HG03469 (cell line): ENCODE results near the gene CAST.
"Not testable (repeated sequence)": the region's sequence is repeated elsewhere in the genome, so short reads cannot be mapped to it uniquely, and the experiment has no call there.

Experiments used
- ATAC-seq: cut with Tn5 transposase; IDR thresholded peaks from one replicate; pipeline ENCODE4 v1.9.1; 2021; ENCODE audit warnings: mild to moderate bottlenecking, moderate library complexity, moderate number of reproducible peaks; ENCODE audit not compliant: unreplicated experiment

Gene CAST

DNA sequence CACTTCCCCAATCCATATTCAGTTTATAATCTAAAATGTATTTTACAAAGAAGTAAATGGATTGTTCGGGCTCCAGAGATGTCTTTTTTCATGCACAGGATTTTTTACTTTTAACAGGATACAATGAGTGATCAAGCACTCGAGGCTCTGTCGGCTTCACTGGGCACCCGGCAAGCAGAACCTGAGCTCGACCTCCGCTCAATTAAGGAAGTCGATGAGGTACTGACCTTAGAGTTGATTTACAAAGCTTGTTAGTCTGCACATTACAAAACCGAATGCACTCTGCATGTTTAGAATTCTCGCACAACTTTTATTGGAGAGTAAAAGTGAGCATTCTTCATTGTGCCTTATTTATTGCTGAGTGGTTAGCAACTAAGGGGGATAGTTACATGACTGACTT lies 80.4 kb downstream of the CAST start:
- ATAC-seq, result no peak

DNA sequence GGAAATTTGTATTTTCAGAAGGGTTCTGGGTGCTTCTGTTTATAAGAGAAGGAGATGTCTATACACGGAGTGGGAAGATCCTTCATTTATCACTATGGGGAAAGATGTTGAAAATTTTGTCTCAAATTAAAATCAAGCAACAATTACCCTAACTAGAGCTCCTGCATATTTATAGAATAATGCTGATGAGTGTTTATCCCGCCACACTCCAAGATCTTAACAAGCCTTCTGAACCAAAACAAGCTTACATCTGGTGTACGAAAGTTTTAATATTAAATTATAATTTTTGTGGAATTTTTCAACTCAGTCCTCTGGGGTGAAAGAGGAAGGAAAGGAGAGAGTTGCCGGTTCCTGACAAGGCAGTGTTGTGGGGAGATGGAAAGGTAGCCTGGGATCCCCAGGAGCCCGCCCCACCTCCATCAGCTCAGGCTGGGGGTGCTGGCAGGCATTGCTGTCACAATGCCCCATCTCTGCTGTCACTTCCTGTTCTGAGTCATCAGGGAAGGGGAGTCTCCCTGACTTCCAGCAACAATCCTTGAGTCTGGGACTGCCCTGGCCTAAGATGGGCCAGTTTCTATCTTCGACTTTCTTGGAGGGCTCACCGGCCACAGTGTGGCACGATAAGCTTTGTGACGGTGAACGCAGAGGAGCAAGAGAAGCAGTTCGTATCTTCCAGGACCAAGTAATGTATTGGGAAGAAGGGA lies 81.0 kb downstream of the CAST start:
- ATAC-seq, result no peak

DNA sequence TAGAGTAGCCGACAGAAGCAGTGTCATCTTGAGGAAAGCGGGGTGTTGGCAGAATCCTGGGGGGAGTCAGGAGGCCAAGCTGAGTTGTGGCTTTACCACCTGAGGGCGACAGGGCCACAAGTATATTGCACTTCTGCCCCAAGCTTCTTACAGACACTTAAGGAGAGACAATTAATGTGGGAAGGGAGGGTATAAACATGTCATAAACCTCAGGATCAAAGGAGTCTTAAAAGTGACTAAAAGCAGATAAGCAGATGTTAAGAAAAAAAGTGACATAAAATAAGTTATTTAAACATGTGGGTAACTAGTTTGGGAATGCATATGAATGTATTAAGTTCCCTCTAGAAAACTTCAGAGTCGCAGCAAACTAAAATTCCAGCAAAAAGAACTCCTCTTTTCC lies 81.6 kb downstream of the CAST start:
- ATAC-seq, result no peak

DNA sequence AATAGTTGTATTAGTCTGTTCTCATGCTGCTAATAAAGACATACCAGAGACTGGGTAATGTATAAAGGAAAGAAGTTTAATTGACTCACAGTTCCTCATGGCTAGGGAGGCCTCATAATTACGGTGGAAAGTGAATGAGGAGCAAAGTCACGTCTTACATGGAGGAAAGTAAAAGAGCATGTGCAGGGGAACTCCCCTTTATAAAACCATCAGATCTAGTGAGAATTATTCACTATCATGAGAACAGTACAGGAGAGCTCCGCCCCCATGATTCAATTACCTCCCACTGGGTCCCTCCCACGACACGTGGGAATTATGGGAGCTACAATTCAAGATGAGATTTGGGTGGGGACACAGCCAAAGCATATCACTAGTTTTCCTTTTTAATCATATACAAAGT lies 82.0 kb downstream of the CAST start:
- ATAC-seq, result not testable (repeated sequence)

DNA sequence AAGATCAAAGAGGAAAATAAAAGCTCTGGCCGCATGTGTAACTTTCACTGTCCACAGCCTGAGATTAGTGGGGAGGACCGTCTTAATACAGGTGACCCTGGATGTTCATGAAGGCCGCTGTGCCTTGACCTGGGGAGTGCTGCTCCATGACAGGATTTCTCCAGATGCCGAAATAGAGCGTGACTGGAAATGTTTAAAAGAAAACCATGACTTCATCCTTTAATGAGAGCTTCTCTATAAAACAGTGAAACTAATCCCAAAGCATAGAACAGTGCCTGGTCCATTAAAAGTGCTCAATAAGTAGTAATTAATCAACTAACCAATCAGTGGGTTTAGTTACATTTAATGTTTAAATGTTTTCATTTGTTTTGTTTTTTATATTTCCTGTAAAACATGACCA lies 82.8 kb downstream of the CAST start:
- no peak for ATAC-seq

DNA sequence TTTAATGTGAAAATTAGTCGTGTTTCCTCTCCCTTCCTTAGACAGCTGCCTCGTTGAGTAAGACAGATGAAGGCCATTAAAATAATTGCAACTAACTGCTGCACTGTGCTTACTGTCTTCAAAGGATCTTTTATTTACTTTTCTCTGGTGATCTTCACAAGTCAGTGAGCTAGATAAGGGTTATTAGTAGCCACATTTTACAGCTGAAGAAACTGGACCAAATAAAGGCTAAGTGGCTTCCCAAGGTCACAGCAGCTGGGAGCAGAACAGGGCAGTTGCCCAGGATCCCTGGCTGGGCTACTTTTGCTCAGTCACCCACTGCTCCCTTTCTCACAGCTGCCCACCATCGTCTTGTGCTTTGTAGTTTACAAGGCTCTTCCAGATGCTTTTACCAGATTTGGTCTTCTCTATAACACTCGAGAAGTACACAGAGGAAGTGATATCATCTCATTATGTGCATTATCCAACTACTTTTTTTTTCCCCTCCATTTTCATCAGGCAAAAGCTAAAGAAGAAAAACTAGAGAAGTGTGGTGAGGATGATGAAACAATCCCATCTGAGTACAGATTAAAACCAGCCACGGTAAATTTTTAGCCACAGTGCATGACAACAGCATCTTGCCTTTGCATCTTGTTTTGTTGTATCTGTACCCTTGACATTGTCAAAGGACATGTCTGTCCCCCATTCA lies 83.8 kb downstream of the CAST start:
- no peak for ATAC-seq

DNA sequence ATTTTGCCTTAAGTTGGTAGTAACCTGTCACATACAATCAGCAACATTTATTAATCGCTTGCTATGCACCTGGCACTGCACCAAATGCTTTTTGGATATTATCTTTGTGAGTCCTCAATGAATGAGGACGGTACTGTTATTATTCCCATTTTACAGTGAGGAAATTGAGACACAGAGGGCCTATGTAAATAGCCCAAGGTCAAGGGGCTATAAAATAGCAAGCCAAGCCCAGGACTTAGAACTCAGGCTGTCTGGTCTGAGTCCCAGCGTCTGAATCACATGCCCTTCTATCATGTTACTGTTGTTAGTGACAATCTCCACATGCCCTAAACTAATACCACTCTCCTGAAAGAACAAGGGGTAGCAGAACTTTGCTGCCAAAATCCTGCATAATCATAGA lies 85.5 kb downstream of the CAST start:
- ATAC-seq, result no peak

DNA sequence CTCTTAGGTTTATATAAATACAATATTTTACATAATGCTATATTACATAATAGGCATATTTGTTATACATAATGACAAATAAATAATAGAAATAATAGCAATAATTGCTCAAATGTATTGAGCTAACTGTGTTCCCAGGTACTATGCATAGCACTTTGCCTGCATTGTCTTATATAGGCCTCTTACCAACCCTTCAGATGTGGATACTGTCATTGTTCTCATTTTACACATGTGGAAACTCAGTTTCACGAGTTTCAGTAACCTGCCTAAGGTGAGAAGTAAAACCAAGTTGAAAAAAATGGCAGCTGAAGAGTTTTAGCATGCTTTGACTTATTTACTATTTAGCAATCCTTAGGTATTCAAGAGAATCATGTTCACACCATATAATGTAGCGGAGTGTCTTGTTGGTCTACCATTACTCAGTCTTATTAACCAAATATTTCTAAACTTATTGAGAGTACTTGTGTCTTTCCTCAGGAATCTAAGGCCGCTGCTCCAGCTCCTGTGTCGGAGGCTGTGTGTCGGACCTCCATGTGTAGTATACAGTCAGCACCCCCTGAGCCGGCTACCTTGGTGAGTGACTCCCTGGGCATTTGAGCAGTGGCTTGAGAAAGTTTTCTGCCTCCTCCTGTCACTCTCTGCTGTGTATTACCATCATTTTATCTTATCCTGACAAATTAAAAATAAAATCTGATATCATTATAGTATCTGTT lies 88.1 kb downstream of the CAST start:
- ATAC-seq, result no peak

DNA sequence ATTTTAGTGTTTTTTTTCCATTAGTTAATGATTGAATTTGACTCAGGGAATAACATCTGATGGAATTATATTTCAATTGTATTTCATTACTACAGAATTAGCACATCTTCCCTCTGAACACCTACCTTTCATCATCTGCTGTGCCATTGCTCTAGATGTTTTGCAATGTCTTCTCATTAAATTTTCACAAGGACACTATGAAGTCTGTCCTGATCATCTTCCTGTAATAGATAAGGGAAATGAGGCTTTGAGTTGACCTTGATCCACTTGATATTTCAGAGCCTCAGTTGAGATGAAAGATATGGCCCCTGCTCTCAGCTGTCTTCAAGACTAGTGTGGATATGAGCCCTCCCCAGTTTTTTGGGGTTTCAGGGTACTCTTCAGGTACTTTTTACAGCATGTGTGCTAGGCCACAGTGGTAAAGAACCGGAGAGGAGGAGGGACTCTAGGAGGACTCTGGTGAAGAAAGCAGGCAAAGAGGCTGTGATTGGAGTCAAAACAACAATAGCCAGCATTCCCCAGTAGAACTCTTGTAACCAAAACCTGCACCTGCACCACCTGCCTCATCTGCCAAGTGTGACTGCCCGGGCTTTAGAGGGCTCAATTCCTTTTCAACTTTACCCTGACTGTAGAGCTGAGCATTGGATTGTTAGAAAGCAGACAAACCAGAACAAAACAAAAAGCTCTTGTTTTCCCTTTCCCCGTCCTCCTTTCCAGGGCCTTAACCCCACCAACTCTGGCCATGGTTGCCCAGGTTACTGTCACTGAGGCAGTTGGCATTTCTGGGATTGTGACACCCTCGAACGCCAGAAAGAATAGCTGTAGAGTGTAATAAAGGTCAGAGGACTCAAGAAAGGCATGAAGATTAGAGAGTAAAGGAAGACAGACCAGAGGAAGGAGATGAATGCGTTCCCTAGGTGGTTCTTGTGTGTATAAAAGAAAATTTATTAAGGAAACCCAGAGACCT lies 89.3 kb downstream of the CAST start:
- no peak for ATAC-seq

DNA sequence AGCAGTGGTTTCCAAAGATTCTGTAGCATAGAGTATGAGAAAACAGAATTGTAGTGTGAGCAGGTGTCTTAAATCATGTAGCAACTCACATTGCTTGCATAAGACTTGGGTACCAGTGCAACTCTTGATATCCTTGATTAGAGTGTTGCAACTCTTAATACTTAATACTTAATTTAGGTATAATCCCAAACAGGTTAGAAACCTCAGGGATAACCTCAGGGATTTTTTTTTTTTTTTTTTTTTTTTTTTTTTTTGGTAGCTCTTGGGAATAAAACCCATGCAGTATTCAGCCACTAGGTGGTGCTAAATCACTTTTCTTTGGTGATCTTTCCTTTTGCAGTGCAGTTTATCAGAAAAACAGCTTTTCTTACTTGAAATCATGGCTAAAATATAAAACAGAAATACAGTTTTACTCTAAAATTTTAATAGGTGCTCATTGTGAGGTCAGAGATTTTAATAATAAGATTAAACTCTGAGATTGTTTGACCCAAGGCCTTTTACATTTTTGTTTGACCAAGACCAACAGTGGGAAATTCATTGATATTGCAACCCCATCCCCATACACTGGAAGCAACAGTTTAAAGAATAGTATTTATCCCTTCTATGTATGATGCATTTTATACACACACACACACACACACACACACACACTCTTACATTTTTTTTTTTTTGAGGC lies 90.3 kb downstream of the CAST start:
- no peak for ATAC-seq

DNA sequence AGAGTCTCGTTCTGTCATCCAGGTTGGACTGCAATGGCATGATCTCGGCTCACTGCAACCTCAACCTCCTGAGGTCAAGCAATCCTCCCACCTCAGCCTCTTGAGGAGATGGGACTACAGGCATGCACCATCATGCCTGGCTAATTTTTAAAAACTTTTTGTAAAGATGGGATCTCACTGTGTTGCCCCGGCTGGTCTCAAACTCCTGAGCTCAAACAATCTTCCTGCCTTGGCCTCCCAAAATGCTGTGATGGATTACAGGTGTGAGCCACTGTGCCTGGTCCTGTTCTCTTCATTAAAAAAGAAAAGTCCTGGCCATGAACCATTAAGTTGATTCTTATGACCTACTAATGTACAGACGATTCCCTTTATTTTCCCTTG lies 90.8 kb downstream of the CAST start:
- no peak for ATAC-seq

DNA sequence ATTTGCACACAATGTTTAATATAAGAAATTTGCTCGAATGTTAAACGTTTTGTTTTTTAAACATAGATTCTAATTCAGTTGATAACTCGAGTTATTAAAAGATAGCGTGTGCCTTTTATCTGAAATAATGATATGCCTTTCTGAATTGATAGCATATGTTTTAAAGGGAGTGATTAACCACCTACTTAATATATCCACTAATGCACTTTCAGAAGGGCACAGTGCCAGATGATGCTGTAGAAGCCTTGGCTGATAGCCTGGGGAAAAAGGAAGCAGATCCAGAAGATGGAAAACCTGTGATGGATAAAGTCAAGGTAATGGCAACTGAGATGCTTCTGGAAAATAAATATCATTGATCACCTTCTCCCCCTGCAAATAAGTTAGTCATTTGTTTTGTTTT lies 91.7 kb downstream of the CAST start:
- ATAC-seq, result no peak

DNA sequence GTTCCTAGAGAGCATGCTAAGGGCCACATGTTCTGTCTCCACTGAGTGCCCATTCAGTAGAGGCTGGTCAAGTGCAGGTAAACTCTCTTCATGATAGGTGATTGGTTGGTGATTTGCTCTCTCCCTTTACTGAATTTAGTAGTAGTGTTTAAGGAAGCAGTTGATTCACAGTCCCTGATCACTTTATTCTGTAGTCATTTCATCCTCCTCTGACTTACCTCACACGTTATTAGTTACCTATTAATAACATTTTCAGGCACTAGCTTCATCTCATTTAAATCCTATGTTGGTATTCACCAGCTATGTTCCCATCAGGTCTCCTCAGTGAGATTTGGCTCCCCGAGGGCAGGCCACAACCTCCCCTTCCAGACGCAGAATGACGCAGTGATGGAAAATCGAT lies 93.7 kb downstream of the CAST start:
- no peak for ATAC-seq

DNA sequence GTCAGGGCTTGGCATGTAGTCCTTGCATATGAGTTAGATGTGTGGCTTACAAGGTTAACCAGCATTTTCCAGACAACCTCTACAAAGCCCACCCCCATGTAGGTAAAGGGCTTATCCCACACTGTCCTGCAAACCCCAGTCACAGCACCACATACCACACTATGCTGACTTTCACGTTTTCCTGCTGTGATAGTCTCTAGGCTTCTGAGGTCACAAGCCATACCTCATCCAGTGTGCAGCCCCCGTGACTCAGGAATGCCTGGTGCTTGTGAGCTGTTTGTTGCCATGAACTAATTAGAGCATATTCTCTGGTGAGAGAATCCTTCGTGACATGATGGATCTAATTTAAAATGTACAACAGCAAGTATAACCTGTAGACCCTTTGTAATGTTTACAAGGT lies 94.8 kb downstream of the CAST start:
- no peak for ATAC-seq

DNA sequence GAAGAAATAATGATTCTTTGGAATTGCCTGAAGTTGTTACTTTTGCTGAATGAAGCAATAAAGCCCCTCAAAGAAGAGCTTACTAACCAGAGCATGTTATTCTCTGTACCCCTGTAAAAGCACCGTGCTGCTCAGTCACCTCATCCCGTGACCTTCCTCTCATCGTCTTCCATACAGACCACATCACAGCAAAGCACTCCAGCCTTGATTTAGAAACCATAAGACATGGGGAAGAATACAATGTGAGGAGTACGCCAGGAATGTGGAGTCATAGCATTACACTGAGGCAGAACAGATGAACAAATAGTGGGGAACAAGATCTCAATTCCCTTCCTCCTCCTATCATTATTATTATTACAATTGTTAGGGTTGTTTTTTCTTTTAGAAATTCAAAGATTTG lies 96.4 kb downstream of the CAST start:
- ATAC-seq, result no peak

DNA sequence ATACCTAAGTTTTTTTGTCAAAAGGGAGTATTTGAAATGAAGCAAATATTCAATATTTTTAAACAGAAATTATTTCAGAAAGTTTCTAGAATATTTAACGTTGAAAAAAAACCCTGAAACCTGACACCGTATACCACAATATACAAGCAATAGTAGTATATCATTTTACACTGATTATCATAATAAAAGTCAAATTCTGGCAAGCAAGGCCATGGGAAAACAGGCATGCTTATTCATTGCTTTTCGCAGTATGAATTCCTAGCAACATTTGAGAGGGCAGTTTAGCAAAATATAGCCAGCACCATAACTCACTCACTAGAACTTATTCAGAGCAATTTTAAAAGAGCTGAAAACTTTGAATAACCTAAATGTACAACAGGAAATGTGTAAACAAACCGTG lies 99.4 kb downstream of the CAST start:
- ATAC-seq, result no peak

DNA sequence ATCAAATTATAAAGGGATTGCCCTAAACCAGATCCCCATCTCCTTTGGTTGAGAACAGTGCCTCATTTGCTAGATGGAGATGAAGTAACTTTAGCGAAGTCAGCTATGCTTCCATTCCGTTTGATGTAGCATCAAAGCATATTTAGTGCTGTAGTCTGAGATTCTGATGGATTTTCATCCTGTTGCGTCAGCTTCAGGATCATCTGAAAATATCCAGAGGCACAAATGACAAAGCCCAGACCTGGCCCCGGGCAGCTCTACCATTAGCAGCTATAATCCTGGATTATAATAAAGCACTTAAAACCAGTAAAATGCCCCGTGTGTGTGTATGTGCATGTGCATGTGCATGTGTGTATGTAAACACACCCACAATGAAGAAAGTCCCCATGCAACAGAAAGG lies 100.8 kb downstream of the CAST start:
- no peak for ATAC-seq

DNA sequence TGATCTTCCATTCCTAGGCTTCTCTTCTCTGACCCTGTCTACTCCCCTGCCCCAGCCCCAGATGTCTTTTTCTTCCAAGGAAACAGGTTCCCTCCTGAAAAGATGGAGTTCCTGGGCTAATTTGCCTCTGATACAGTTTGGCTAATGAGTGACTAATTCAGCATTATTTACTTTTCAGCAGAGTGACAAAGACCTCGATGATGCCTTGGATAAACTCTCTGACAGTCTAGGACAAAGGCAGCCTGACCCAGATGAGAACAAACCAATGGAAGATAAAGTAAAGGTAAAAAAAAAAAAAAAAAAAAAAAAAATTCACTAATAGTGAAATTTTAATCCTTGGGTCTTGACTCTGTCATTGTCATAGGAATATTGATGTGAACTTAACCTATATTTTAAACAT lies 102.9 kb downstream of the CAST start:
- ATAC-seq, result no peak

DNA sequence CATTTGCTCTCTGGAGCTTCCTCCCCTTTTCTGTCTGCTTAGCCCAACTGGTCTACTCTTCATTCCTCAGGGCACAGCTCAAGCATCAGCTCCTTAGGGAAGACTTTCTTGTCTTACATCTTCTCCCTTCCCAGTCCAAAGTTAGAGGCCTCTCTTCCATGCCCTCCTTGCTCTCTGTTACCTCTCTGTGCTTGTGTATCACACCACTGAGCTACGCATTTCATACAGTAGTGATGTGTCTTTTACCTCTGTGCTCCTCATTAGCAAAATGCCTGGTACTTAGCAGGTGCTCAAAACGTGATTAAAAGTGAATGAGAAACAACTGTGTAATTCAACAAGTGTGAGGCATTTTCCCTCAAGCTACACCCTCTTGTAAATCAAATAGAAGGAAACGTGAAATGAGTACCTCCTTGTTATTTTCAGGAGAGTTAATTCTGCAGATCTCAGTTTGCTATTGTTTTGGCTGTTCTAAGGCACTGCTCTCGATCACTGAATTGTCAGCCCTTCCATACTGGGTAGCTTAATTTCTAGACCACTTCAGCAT lies 106.6 kb downstream of the CAST start:
- no peak for ATAC-seq

DNA sequence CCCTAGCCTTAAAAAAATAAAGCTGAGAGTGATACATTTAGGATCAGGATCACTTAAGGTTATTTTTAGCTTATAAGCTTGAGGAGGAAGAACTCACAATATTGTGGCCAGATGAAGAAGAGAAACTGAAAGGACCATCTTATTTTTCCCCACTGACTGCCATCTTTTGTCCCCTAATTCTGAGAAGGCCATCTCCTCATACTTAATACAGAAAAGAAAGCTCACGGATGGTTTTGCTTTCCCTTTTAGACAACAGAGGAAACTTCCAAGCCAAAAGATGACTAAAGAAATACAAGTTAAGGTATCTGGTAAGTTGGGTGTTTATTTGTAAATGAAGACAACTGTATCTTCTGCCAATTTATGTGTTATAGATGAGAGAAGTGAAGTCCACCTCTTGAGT lies 109.2 kb downstream of the CAST start:
- ATAC-seq, result no peak
